ENCODE measurements around the gene YY1. TPM values are rescaled to one million over a fixed set of nuclear protein-coding genes. Genes with fewer than 3 reads are reported as not detected.
"Not testable (repeated sequence)": the region's sequence is repeated elsewhere in the genome, so short reads cannot be mapped to it uniquely, and the experiment has no call there.

The YY1 gene
- total RNA-seq, 2 donors from 2014 or later, result 44.4 to 60.7 TPM

GRCh38 chr14:100282766-100283419 is 43.9 kb downstream of the YY1 start:
- Histone ChIP-seq H3K9me3 (no peaks in the 10 kb centered on the region), H3K27me3 (replicated peaks; ENCODE audit: insufficient read depth) (no peaks in the 10 kb centered on the region), H3K36me3 (no peaks in the 10 kb centered on the region), H3K4me1 (replicated peaks) (peaks cover 13% of the 10 kb centered on the region), H3K4me3 (no peak overlapping the region), H3K27ac (peak overlapping the region; percentile 33 to 44)
- TF ChIP-seq POLR2A (IDR thresholded peaks at IDR 0.05) (no peak), CTCF (IDR thresholded peaks at IDR 0.05) (no peak), POLR2AphosphoS5 (IDR thresholded peaks at IDR 0.05) (no peak)
- WGBS, result 65% methylated on average over 9 of the region's 9 CpGs
- peak; percentile 41 for DNase-seq (ENCODE audit: low spot score)
- intact Hi-C loops (cut with DNase I), result no loop called here

DNA sequence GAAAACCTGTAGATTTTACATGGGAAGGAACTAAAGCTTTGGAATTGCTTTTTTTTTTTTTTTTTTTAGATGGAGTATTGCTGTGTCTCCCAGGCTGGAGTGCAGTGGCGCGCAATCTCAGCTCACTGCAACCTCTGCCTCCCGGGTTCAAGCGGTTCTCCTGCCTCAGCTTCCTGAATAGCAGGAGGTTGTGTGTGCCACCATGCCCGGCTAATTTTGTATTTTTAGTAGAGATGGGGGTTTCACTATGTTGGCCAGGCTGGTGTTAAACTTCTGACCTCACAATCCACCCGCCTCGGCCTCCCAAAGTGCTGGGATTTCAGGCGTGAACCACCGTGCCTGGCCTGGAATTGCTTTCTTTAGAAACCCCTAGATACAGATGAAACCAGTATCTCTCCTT is 44.5 kb downstream of the YY1 start:
- DNase-seq (ENCODE audit: low spot score); intact Hi-C loops (cut with DNase I); H3K36me3 ChIP-seq; H3K27ac ChIP-seq; H3K4me3 ChIP-seq; H3K9me3 ChIP-seq; H3K27me3 ChIP-seq (replicated peaks; ENCODE audit: insufficient read depth): not testable (repeated sequence)
- H3K4me1 ChIP-seq (replicated peaks), result peaks cover 13% of the 10 kb centered on the region
- 93% methylated on average over 9 of the region's 9 CpGs for WGBS

DNA sequence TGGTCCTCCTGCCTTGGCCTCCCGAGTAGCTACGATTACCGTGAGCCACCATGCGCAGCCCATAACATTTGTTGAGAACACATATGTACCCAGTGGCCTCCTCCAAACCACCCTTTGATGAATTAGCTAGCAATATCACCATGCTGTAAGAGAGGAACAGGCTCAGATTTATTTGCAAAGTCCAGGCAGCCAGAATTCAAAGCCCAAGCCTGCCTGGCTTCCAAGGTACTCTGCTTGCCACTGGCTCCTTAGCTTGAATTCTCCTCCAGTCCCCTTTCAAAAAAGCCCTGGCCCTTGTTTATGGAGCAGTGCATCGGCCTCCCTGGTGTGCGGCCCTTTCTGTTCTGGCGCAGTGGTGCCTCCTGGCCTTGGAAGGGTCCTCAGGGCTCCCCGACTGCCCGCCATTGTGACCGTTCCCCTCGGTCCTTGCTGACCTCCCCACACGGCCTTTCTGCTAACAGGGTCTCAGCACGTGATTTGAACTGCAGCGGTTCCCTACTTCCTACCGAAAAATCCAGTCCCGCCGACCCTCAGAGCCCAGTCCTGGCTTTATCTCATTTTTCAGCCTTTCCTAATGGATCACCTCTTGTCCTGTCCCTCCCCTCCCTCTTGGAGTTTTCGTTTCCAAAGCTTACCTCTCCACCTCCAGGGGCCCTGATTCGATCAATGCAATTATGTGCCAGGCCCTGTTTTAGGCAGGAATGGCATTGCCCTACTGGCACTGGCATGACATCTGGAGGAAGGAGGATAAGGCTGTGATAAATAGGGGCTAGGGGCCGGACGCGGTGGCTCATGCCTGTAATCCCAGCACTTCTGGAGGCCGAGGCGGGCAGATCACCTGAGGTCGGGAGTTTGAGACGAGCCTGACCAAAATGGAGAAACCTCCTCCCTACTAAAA is 45.3 kb downstream of the YY1 start:
- no peak for DNase-seq (ENCODE audit: low spot score)
- no peaks in the 10 kb centered on the region for H3K27me3 ChIP-seq (replicated peaks; ENCODE audit: insufficient read depth)
- intact Hi-C loops (cut with DNase I), result no loop called here
- no peaks in the 10 kb centered on the region for H3K36me3 ChIP-seq
- no peak for TF ChIP-seq POLR2A (IDR thresholded peaks at IDR 0.05)
- no peak for TF ChIP-seq CTCF (IDR thresholded peaks at IDR 0.05)
- TF ChIP-seq POLR2AphosphoS5 (IDR thresholded peaks at IDR 0.05), result no peak
- peaks cover 7% of the 10 kb centered on the region for H3K4me1 ChIP-seq (replicated peaks)
- WGBS, result 65% methylated on average over 26 of the region's 26 CpGs
- H3K4me3 ChIP-seq, result peak overlapping the region in 1 of 2 donors; percentile 67
- H3K9me3 ChIP-seq, result no peaks in the 10 kb centered on the region
- peak overlapping the region; percentile 92 for H3K27ac ChIP-seq

- DNase-seq (ENCODE audit: low spot score), result peak; percentile 39
- Histone ChIP-seq H3K4me1 (replicated peaks) (peaks cover 7% of the 10 kb centered on the region), H3K27ac (peak overlapping the region; percentile 92), H3K9me3 (no peaks in the 10 kb centered on the region), H3K4me3 (peak overlapping the region; percentile 62 to 67), H3K36me3 (no peaks in the 10 kb centered on the region), H3K27me3 (replicated peaks; ENCODE audit: insufficient read depth) (no peaks in the 10 kb centered on the region)
- TF ChIP-seq POLR2AphosphoS5 (IDR thresholded peaks at IDR 0.05), result no peak
- peak; percentile 63 to 91 (median 82) for TF ChIP-seq CTCF (IDR thresholded peaks at IDR 0.05)
- TF ChIP-seq POLR2A (IDR thresholded peaks at IDR 0.05), result peak; percentile 42
- intact Hi-C loops (cut with DNase I), result no loop called here
- 1% methylated on average over 67 of the region's 82 CpGs for WGBS
These were observed 46.3 kb downstream of the YY1 start for GRCh38 chr14:100285021-100285912.

DNA sequence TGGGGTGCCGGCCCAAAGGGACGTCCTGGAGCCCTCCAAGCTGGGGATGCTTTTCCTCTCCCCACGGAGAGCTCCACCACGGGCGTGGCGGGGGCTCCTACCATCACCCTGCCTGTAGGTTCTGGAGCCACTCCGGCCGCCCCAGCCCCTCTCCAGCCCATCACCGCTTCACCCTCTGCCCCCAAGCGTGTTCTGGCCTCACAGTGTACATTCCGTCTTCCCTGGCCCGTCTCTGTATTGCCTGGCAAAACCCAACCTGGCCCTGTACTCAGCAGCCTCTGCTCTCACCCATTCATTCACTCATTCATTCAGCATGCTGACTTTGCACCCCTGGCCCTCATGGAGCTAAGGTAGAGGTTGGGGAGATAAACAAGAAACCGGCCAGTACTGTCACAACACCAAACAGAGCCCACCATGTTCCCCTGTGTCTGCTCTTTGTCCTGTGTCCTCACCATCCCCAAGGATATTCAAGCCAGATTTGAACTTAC is 47.0 kb downstream of the YY1 start:
- intact Hi-C loops (cut with DNase I), result no loop called here
- TF ChIP-seq CTCF (IDR thresholded peaks at IDR 0.05) (no peak), POLR2AphosphoS5 (IDR thresholded peaks at IDR 0.05) (no peak), POLR2A (IDR thresholded peaks at IDR 0.05) (no peak)
- peak overlapping the region; percentile 62 to 67 for H3K4me3 ChIP-seq
- WGBS, result 23% methylated on average over 12 of the region's 13 CpGs
- H3K36me3 ChIP-seq, result no peaks in the 10 kb centered on the region
- no peaks in the 10 kb centered on the region for H3K27me3 ChIP-seq (replicated peaks; ENCODE audit: insufficient read depth)
- H3K27ac ChIP-seq, result peak overlapping the region; percentile 92
- H3K4me1 ChIP-seq (replicated peaks), result peaks cover 7% of the 10 kb centered on the region
- no peaks in the 10 kb centered on the region for H3K9me3 ChIP-seq
- no peak for DNase-seq (ENCODE audit: low spot score)
